Epithelial cell of esophagus (primary cell): ENCODE data around the gene SUMO2.
"Not testable (repeated sequence)": the region's sequence is repeated elsewhere in the genome, so short reads cannot be mapped to it uniquely, and the experiment has no call there.

Source experiments
- DNase-seq: peaks from one replicate; pipeline ENCODE4 v3.0.0; 2010; ENCODE audit warnings: low read depth
- H3K4me3 ChIP-seq: 2 replicates; pipeline ENCODE4 v1.5.1; 2011; ENCODE audit warnings: mild to moderate bottlenecking, low read length, control low read depth
- CTCF ChIP-seq: IDR thresholded peaks from 2 replicates; pipeline ENCODE4 v1.5.1; 2011; ENCODE audit warnings: low read depth, mild to moderate bottlenecking, low read length, control low read depth, inconsistent platforms; ENCODE audit not compliant: insufficient read depth; ENCODE audit errors: missing control alignments

Gene SUMO2

GRCh38 chr17:75144816-75145512 lies 37.8 kb downstream of the SUMO2 start:
- H3K4me3 ChIP-seq, result no peak overlapping the region
- DNase-seq, result no peak
- no peak for TF ChIP-seq CTCF

GRCh38 chr17:75142236-75142971 lies 40.4 kb downstream of the SUMO2 start:
- TF ChIP-seq CTCF, result no peak
- no peak for DNase-seq
- no peak overlapping the region for H3K4me3 ChIP-seq

GRCh38 chr17:75138519-75138918 lies 44.2 kb downstream of the SUMO2 start:
- DNase-seq, result no peak
- TF ChIP-seq CTCF, result no peak
- H3K4me3 ChIP-seq, result no peak overlapping the region

DNA sequence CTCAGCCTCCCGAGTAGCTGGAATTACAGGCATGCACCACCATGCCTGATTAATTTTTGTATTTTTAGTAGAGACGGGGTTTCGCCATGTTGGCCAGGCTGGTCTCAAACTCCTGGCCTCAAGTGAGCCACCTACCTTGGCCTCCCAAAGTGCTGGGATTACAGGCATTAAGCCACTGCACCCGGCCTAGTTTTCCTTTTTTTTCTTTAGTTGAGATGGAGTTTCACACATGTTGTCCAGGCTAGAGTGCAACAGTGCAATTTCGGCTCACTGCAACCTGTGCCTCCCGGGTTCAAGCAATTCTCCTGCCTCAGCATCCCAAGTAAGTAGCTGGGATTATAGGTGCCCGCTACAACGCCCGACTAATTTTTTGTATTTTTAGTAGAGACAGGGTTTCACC lies 45.0 kb downstream of the SUMO2 start:
- not testable (repeated sequence) for H3K4me3 ChIP-seq, DNase-seq

DNA sequence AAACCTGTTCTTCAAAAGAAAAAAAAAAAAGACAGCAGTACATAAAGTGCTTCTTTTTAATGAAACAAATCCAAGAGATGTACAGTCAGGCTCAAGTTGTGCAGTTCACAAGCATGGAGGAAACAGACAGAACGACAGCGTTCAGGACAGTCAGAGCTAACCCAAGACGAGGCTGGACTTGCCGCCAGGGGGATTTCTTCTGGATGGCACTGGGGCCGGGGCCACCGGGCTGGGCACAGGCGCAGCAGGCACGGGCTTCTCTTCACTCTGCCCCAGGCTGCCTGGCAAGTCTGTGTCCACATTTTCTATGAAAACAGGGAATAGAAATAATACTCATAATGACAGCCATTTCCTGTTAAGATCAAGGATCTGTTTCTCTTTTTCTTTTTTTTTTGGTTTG lies 46.8 kb downstream of the SUMO2 start:
- peak; percentile 51 for TF ChIP-seq CTCF
- peak; percentile 66 for DNase-seq
- no peak overlapping the region for H3K4me3 ChIP-seq

DNA sequence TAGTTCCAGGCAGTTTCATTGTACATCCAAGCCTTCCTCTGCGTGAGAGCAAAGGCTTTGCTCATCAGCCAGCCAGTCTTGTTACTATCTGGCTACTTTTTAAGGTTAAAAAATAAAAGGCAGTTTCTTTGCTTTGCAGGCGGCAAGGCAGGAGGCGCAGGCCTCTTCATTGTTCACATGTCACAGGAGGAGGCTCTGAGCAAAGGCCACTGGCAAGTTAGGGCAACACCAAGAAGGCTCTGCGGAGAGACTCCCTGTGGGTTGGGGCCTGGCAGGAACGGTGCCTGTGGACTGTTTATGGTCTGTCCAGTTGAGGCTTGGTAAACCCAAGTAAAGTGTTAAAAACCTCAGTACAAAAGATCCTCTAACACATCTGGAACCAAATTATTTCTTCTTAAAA lies 47.3 kb downstream of the SUMO2 start:
- no peak for TF ChIP-seq CTCF
- DNase-seq, result peak; percentile 47
- H3K4me3 ChIP-seq, result no peak overlapping the region

DNA sequence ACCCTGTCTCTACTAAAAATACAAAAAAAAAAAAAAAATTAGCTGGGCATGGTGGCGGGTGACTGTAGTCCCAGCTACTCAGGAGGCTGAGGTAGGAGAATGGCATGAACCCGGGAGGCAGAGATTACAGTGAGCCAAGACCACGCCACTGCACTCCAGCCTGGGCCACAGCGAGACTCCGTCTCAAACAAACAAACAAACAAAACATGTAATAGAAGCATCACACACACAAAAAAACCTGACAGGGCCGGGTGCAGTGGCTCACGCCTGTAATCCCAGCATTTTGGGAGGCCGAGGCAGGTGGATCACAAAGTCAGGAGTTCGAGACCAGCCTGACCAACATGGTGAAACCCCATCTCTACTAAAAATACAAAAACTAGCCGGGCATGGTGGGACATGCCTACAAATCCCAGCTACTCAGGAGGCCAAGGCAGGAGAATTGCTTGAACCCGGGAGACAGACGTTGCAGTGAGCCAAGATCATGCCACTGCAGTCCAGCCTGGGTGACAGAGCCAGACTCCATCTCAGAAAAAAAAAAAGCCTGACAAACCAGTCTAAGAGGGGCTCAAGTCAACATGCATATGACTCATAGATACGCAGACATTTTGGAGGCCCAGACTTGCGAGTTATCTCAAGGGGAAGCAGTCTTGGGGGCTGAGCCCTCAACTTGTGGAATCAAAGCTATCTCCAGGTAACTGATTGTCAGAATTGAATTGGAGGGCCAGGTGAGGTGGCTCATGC lies 49.0 kb downstream of the SUMO2 start:
- not testable (repeated sequence) for H3K4me3 ChIP-seq
- DNase-seq, result peak; percentile 71
